ENCODE data around the gene HOXC5. TPM values are rescaled to one million over a fixed set of nuclear protein-coding genes. Genes with fewer than 3 reads are reported as not detected.

The HOXC5 gene
- total RNA-seq, 1 donor from 2014 or later = 2.7 TPM

DNA sequence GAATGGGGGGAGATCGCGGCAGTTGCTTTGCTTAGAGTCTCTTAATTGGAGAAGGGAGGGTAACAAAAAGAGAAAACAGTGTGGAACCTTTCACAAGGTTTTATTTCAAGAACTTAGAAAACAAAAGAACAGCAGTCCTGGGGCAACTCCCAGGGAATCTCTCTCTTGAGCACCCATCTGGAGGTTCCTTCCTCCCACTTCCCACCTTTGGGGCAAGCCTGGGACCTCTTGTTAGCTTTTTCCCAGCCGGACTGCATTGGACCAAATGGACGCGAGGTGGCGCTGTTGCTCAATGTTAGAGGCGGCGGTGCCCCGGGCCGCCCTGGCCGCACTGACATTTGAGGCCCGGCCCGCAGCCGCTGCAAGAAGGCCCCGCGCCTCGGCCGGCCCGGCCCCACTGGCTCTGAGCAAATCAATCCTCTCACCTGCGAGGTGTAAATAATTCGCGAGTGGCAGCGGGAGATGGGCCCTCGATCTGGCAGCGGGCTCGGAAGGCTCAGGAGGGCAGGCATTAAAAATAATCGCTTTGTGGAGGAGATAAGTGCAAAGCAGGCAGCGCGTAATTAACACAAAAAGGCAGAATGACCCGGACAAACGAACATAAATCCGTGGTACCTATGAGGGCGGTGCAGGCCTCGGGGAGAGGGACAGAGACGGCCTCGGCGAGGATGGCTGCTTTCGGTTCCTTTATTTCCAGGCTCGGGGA lies 26.8 kb upstream of the HOXC5 start:
- H3K4me3 Mint-ChIP-seq (ENCODE audit: low read depth) = no peak overlapping the region
- TF ChIP-seq, protein P1, sequence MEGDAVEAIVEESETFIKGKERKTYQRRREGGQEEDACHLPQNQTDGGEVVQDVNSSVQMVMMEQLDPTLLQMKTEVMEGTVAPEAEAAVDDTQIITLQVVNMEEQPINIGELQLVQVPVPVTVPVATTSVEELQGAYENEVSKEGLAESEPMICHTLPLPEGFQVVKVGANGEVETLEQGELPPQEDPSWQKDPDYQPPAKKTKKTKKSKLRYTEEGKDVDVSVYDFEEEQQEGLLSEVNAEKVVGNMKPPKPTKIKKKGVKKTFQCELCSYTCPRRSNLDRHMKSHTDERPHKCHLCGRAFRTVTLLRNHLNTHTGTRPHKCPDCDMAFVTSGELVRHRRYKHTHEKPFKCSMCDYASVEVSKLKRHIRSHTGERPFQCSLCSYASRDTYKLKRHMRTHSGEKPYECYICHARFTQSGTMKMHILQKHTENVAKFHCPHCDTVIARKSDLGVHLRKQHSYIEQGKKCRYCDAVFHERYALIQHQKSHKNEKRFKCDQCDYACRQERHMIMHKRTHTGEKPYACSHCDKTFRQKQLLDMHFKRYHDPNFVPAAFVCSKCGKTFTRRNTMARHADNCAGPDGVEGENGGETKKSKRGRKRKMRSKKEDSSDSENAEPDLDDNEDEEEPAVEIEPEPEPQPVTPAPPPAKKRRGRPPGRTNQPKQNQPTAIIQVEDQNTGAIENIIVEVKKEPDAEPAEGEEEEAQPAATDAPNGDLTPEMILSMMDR (IDR thresholded peaks at IDR 0.05; ENCODE audit: unreplicated experiment) = peak; percentile 97
- peaks cover 98% of the 10 kb centered on the region for H3K27me3 Mint-ChIP-seq
- no peaks in the 10 kb centered on the region for H3K9me3 Mint-ChIP-seq (ENCODE audit: low read depth)
- H3K27ac Mint-ChIP-seq = peak overlapping the region; percentile 12
- DNase-seq (ENCODE audit: low spot score, unreplicated experiment) = peak; percentile 93
- peaks cover 6% of the 10 kb centered on the region for H3K4me1 Mint-ChIP-seq (ENCODE audit: low read depth)
- no peaks in the 10 kb centered on the region for H3K36me3 Mint-ChIP-seq (ENCODE audit: insufficient read depth)

DNA sequence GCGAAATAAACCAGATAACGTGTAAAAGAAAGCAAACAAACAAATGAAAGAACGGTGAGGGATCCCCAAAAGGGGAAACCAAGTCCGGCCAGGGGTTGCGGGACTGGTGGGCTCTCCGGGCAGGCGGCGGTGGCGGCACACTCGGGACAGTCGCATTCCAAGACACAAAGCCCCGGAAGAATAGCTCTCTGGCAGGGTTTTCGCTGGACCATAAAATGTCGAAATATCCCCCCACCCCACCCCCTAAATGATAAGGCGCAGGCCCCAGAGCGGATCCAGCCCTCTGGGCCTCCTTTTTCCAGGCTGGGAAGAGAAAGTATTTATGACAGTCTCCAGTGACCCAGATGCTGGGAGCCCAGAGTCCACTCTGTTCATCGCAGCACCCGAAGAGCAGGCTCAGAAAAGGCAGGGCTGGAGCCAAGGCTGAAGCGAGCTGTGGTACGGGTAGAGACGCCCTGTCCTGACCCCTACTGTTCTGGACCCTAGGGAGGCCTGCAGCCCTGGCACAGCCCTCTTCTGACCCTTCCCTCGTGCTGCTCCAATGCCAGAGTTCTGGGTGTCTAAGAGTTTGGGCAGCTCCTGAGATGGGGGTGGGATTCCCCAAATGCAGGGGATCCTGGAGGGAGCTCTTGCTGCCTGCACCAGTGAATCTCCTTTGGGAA lies 26.2 kb upstream of the HOXC5 start:
- Mint-ChIP-seq H3K27ac (peak overlapping the region; percentile 12), H3K4me1 (ENCODE audit: low read depth) (peaks cover 6% of the 10 kb centered on the region), H3K27me3 (peaks cover 98% of the 10 kb centered on the region)

DNA sequence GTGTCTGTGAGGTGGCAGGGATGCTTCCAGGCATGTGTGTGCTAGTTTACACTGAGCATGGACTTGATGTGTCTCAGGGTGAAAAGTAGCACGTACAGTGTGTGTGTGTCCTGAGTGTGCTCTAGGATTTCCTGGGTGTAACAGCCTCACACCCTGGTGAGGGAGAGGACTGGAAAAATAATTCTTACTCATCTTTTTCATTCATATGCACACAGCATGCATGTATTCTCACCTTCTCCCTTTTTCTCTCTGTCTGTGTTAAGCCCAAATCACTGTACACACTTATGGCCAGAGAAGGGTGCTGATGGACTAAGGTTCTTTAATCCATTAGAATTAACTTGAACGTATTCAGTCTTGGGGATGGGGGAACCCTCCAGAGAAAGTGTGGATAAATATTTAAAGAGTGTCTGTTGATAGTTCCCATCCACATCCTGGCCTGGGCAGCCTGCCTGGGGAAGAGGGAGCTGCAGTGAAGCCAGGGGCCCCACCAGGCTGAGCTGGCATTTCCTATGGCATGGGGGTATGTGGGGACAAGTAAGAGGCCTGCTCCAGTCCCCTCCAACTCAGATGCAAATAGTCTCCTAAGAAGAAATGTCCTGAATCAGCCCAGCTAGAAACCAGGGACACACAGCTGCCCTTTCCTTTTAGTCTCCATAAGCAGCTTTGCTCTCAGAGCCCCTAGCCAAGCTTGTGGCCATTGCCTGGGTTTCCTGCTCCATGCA lies 25.2 kb upstream of the HOXC5 start:
- Mint-ChIP-seq H3K36me3 (ENCODE audit: insufficient read depth) (no peaks in the 10 kb centered on the region), H3K4me3 (ENCODE audit: low read depth) (no peak overlapping the region), H3K27ac (no peak overlapping the region), H3K27me3 (peaks cover 98% of the 10 kb centered on the region), H3K9me3 (ENCODE audit: low read depth) (no peaks in the 10 kb centered on the region), H3K4me1 (ENCODE audit: low read depth) (peaks cover 6% of the 10 kb centered on the region)
- TF ChIP-seq, protein P1 (IDR thresholded peaks at IDR 0.05; ENCODE audit: unreplicated experiment) = no peak
- no peak for DNase-seq (ENCODE audit: low spot score, unreplicated experiment)

More for the DNA sequence above, 26.2 kb upstream of the HOXC5 start:
- H3K4me3 Mint-ChIP-seq (ENCODE audit: low read depth) = no peak overlapping the region
- H3K9me3 Mint-ChIP-seq (ENCODE audit: low read depth) = no peaks in the 10 kb centered on the region
- DNase-seq (ENCODE audit: low spot score, unreplicated experiment) = no peak
- no peaks in the 10 kb centered on the region for H3K36me3 Mint-ChIP-seq (ENCODE audit: insufficient read depth)
- TF ChIP-seq, protein P1 (IDR thresholded peaks at IDR 0.05; ENCODE audit: unreplicated experiment) = no peak

DNA sequence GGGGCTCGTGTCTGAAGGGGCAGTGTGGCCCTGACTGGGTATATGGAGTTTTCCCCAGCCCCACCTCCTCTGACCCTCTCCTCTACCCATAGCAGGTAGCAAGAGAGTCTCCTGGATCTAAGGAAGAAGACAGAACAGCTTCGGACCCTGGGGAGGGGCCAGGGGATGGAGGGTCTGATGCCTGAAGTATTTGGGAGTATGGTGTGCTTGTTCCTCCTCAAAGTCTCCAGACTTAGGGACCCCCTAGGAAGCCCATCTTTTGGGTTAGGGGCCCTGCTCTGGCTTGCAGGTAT lies 24.6 kb upstream of the HOXC5 start:
- DNase-seq (ENCODE audit: low spot score, unreplicated experiment) = no peak
- Mint-ChIP-seq H3K36me3 (ENCODE audit: insufficient read depth) (no peaks in the 10 kb centered on the region), H3K4me1 (ENCODE audit: low read depth) (peaks cover 6% of the 10 kb centered on the region), H3K9me3 (ENCODE audit: low read depth) (no peaks in the 10 kb centered on the region), H3K27me3 (peaks cover 98% of the 10 kb centered on the region), H3K27ac (no peak overlapping the region), H3K4me3 (ENCODE audit: low read depth) (no peak overlapping the region)
- TF ChIP-seq, protein P1 (IDR thresholded peaks at IDR 0.05; ENCODE audit: unreplicated experiment) = no peak

DNA sequence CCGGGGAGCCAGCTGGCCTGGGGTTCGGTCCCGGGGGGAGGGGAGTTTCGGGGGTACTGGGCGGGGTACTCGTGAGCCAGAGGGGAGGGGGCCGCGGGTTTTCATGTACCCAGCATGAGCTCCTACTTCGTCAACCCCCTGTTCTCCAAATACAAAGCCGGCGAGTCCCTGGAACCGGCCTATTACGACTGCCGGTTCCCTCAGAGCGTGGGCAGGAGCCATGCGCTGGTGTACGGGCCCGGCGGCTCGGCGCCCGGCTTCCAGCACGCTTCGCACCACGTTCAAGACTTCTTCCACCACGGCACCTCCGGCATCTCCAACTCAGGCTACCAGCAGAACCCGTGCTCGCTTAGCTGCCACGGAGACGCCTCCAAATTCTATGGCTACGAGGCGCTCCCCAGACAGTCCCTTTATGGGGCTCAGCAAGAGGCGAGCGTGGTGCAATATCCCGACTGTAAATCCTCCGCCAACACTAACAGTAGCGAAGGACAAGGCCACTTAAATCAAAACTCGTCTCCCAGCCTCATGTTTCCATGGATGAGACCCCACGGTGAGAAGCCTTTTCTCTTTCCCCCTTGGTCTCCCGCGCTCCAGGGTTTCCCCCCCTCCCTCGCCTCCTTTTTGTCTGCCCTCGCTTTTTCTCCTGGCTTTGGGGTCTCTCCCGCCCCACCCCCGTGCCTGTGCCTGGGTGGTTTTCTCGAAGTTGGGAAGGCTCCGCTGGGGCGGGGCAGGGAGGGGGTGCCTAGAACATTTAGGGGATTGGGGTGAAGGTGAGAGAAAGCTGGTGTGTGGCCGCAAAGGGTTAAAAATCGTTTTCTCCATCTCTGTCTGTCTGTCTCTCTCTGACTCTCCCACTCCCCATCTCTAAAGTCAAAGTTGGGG lies 23.4 kb upstream of the HOXC5 start:
- Mint-ChIP-seq H3K4me3 (ENCODE audit: low read depth) (peak overlapping the region; percentile 21), H3K27ac (no peak overlapping the region), H3K36me3 (ENCODE audit: insufficient read depth) (no peaks in the 10 kb centered on the region), H3K9me3 (ENCODE audit: low read depth) (no peaks in the 10 kb centered on the region), H3K27me3 (peaks cover 98% of the 10 kb centered on the region), H3K4me1 (ENCODE audit: low read depth) (peaks cover 6% of the 10 kb centered on the region)
- TF ChIP-seq, protein P1 (IDR thresholded peaks at IDR 0.05; ENCODE audit: unreplicated experiment) = no peak
- DNase-seq (ENCODE audit: low spot score, unreplicated experiment) = no peak
